LNCaP clone FGC (cell line): ENCODE measurements around the gene USH2A.

Experiments used
- DNase-seq: peaks from one replicate; pipeline ENCODE4 v3.0.0-alpha.2; 2011; ENCODE audit warnings: low read depth
- H3K4me3 ChIP-seq: 2 replicates; pipeline ENCODE4 v1.5.1; 2011; ENCODE audit warnings: mild to moderate bottlenecking, low read depth, low read length, control low read depth
- TF ChIP-seq, protein P1 (sequence below): IDR thresholded peaks from 2 replicates; pipeline ENCODE4 v1.5.1; 2012; ENCODE audit warnings: mild to moderate bottlenecking; ENCODE audit not compliant: control insufficient read depth, insufficient read depth; ENCODE audit errors: extremely low read depth

The USH2A gene

DNA sequence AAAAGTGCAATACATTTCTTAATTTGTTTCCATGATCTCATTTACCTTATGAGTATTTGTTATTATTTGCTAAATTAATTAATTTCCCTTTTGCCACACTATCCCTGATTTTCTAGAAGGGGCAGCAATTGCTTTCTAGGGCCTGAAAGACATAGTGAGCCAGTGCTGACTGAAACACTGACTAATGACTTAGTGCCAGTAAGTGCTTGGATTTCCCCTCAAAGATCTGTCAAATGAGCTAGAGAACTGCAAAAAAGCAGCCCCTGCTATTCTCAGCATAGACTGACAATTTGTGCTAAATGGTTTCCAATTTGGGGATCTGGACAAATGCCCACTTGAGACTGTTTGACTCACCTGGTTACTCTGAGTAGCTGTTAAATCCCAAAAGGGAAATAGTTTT, 35.6 kb upstream of the USH2A start:
- TF ChIP-seq, protein P1, sequence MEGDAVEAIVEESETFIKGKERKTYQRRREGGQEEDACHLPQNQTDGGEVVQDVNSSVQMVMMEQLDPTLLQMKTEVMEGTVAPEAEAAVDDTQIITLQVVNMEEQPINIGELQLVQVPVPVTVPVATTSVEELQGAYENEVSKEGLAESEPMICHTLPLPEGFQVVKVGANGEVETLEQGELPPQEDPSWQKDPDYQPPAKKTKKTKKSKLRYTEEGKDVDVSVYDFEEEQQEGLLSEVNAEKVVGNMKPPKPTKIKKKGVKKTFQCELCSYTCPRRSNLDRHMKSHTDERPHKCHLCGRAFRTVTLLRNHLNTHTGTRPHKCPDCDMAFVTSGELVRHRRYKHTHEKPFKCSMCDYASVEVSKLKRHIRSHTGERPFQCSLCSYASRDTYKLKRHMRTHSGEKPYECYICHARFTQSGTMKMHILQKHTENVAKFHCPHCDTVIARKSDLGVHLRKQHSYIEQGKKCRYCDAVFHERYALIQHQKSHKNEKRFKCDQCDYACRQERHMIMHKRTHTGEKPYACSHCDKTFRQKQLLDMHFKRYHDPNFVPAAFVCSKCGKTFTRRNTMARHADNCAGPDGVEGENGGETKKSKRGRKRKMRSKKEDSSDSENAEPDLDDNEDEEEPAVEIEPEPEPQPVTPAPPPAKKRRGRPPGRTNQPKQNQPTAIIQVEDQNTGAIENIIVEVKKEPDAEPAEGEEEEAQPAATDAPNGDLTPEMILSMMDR: no peak
- no peak overlapping the region for H3K4me3 ChIP-seq
- no peak for DNase-seq

DNA sequence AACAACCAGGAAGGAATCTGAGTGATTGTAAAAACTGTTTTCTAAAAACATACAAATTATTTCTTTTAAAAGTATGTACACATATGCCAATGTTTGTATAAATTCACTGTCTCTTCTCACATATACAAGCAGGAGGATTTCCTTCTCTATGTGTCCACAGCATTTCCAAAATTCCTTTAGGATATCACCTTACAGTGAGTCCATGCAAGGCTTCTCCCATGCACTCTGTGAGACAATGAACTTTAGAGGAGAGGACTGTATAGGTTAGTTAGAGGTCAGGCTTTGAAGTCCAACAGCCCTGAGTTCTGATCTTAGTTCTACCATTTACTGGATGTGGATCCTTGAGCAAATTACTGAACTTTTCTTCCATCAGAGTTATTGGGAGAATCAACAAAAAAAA, 34.1 kb upstream of the USH2A start:
- TF ChIP-seq, protein P1: no peak
- DNase-seq: no peak
- no peak overlapping the region for H3K4me3 ChIP-seq

DNA sequence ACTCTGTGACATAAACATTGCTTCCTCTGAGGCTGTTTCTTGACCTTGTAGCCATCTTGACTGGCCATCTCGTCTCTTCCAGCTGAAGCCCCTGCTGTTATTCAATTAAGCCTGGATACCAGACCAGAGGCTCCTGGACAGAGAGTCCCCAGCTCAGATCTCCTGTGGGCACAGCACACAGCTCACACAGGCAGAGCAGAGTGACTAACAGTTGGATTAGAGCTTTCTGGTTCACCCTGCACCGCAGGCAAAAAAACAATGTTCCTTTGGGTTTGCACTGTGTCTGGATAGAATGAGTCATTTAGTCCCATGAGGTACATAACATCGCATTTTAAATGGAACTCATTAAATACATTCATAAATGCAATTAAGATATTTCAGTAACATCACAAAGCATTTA, 33.4 kb upstream of the USH2A start:
- DNase-seq: no peak
- no peak overlapping the region for H3K4me3 ChIP-seq
- TF ChIP-seq, protein P1: no peak

DNA sequence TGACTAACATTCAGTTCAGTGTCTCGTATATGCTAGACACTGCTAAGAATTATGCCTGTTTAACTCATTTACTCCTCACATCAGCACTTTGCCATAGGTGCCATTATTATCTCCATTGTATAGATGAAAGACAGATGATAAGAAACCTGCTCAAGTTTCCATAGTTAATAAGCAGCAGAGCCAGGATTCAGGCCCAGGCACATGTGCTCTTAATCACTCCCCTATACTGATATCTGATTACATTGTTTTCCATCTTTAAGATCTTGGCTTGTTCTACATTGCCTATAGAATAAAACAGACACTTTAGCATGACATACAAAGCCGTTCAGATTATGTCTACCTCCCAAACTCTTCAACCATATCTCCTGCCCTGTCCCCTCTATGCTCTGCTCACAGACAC, 30.5 kb upstream of the USH2A start:
- DNase-seq: no peak
- TF ChIP-seq, protein P1: no peak
- no peak overlapping the region for H3K4me3 ChIP-seq

DNA sequence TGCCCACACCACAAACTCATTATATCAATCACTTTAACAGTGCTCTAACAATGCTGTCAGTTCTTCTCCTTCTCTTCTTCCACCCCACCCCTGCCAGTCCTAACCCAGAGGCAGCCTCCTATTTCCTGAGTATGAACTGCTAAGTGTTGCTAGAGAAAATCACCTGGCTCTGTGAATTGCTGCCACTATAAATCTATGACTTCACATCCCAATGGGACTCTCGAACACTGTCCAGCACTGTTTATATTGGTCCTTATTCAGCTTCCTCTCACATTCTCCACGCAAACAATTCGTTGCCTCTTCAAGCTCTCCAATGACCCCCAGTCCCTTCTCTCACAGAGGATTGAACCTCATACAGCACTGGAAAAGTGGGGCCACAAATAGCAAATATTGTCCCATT, 27.0 kb upstream of the USH2A start:
- DNase-seq: no peak
- TF ChIP-seq, protein P1: no peak
- no peak overlapping the region for H3K4me3 ChIP-seq

DNA sequence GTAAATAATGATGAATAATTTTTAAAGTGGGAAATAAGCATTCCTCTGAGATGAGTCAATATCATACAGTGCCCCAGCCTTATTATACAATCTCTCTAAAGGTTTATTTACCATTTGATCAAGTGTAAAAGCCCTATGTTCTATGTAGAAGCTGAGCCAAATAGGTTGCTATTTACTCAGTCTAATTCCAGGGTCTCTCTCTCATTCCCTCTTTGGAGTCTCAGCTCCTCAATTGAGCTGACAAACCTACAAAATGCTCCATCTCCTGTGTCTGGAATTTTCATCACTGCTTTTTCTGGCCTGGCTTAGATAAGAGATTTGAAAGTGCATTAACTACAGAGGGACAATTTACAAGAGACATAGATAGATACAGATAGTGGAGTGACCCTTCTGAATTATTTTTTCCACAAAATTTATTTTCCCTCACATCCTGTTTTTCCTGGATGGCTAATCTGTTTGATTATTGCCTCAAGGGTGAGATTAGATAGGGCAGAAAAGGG, 24.8 kb upstream of the USH2A start:
- TF ChIP-seq, protein P1: no peak
- no peak overlapping the region for H3K4me3 ChIP-seq
- no peak for DNase-seq

DNA sequence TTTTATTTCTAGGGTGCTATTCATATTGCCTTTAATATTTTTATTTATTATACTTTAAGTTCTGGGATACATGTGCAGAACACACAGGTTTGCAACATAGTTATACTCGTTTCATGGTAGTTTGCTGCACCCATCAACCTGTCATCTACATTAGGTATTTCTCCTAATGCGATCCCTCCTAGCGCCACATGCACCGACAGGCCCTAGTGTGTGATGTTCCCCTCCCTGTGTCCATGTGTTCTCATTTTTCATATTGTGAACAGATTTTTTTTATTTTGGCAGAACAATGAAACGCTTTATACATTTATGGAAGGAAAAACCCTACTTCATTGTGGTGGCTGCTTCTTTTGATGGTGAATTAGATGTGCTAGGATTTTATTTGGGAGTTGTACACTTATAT, 14.4 kb upstream of the USH2A start:
- TF ChIP-seq, protein P1: no peak
- no peak for DNase-seq

More for the DNA sequence above, 14.4 kb upstream of the USH2A start:
- no peak overlapping the region for H3K4me3 ChIP-seq
